Activated CD8-positive, alpha-beta memory T cell treated with anti-CD3 and anti-CD28 coated beads, Interleukin-2, amount 50 U/mL, for 24 hours (primary cell): Measurements from ENCODE around the gene SYS1.

Experiments used
- DNase-seq: peaks from one replicate; pipeline ENCODE4 v3.0.0-alpha.2; 2020; ENCODE audit errors: extremely low read depth

SYS1 gene

DNA sequence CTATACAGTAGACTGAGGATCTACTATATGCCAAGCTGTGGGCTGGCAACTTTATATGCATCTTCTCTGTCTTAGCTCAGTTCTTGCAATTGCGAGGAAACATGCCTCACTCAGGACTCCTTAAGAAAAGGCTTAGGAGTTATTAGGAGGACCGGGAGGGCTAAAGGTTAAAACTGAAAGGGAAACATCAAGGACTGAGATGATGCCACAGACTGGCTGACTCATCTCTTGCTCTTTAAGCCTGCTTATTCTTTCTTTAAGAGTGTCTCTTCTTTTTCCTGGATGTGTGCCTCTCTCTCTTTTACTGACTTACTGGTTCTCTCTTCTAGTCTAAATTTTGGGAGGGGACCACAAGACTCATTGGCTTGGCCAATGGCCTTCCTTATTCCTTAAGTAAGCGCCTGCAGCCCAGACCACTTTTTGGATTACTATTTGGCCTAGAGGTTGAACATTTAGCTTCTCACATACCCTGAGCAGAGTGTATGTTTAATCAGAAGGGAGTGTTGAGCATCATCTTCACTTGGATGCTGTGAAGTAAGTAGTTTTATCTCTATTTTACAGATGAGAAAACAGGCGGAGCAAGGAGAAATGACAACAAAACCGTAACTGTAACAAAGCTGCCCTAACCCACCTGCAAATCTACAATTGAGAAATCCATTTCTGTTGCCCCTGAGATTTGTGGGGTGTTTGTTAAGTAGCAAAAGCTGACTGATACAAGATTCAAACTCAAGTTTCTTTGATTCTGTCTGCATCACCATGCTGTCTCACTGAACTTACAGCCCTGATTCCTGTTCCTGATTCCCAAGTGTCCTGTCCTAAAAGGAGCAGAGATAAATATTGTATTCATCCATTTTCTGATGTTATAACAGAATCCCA is 7.5 kb upstream of the SYS1 start:
- no peak for DNase-seq

- DNase-seq, result no peak
Measured at GRCh38 chr20:45358282-45359068, 4.5 kb upstream of the SYS1 start.

DNA sequence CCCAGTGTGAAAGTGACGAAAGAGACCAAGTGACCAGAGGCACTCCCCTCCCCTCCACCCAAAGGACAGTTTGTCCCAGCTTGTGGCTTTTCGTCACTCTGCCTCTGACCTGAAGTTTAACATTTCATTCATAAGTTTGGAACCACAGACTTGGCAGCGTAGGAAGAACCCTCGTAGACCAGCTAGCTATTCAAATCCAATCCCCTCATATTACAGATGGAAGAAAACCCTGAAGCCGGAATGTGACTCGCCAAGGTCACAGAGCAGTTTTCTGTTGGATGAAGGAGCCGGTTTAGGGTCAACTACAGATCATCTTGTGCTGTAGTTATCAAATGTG is 3.9 kb upstream of the SYS1 start:
- no peak for DNase-seq

GRCh38 chr20:45359406-45360148 is 3.4 kb upstream of the SYS1 start:
- no peak for DNase-seq

DNA sequence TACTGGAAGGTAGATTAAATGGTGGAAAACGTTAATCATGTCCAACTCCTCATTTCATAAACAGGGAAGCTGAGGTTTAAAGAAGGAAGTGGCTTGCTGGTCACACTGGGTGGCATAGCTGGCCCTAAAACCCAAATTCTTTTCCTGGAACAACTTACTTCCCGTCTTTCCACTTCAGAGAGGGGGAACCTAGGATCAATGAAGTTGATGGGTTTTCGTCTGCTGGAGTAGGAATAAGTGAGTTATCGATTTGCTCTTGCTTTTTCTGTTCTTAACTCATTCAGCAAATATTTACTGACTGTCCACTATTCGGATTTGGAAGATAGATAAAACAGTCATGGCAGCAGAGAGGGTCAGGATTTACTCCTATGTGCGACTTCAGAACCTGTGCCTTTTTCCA is 1.2 kb upstream of the SYS1 start:
- DNase-seq, result no peak

- no peak for DNase-seq
Measured at GRCh38 chr20:45363611-45364492, 896 bp downstream of the SYS1 start.

- DNase-seq, result no peak
Measured at GRCh38 chr20:45365444-45365970, 2.6 kb downstream of the SYS1 start.

- no peak for DNase-seq
Measured at GRCh38 chr20:45366192-45366591, 3.2 kb downstream of the SYS1 start.

- DNase-seq, result no peak
Measured at GRCh38 chr20:45366631-45367030, 3.7 kb downstream of the SYS1 start.

DNA sequence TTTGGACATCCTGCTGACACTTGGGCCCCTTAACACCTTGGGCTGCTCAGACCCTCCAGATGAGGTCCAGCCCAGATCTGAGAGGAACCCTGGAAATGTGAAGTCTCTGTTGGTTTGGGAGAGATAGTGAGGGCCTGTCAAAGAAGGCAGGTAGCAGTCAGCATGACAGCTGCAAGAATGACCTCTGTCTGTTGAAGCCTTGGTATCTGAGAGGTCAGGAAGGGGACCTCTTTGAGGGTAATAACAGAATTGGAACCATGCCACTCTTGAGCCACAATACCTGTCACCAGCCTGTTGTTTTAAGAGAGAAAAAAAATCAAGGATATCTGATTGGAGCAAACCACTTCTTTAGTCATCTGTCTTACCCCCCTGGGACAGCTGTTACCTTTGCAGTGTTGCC is 4.2 kb downstream of the SYS1 start:
- DNase-seq, result no peak

DNA sequence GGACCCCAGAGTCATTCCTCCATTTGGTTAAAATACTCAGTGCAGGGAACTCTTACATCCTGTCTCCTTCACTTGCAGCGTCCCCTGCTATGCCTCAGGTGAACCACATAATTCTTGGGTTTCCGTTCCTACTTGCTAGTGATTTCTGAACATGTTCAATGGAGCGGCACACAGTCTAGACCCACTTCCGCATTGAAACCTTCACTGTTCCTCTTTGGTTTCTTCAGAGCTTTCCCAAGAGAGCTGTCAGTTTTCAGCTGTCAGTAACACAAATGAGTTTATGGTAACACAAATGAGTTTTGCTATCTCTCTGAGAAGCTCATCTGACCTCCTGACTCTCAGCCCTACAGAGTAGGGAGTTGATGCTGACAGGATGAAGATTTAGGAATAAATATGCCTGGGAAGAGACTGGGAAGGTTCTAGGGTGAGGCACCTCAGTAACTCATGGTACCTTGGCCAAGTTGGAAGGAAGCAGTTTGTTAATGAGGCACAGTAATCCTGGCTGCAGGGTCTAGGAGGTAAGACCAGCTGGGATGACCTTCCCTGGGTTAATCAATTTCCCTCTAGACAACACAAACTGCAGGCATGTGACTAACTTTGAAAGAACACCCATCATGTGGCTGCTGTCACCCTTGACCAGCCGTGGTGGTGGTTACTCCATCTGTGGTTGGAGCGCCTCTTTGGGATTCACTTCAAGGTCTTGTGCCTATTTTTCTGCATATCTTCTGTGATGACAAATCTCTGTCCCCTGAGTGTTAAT is 5.4 kb downstream of the SYS1 start:
- DNase-seq, result no peak

- DNase-seq, result no peak
Measured at GRCh38 chr20:45370571-45371160, 7.7 kb downstream of the SYS1 start.

- DNase-seq, result no peak
Measured at GRCh38 chr20:45372241-45372640, 9.3 kb downstream of the SYS1 start.

- DNase-seq, result no peak
Measured at GRCh38 chr20:45372646-45373352, 9.8 kb downstream of the SYS1 start.

DNA sequence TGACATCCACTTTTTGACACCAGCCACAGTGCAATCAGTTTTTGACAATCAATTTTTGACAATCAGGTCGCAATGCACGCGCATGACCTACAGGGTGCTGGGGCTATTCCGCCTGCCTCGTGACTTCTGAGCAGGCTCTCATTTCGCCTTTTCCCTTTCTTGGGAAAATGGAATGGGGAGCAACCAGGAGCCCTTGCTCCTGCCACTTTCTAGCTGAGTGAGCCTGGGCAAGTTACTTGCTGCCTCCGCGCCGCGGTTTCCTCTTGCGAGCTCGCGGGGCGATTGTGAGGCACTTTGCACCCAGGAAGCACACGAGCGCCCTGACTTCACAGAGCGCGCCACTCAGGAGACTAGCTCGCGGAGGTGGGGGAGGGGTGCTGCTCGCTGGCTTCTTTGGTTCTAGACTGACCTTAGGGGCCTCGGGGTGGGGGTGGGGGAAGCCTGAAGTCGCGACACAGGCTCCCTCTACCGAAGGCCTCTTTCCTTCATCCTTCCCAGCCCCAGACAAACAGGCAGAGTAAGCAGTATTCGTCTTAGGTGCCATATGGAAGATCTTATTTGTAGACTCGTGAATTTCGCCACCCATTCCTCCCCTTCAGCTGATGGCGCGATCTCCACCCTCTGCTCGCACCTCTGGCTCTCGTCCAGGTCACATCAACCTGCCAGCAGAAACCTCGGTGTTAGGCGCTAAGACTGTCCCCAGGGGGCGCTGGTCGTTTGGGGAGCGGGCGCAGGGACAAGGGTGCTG is 10.6 kb downstream of the SYS1 start:
- peak; percentile 64 for DNase-seq

- DNase-seq, result no peak
Measured at GRCh38 chr20:45374101-45374467, 11.1 kb downstream of the SYS1 start.

GRCh38 chr20:45374966-45375365 is 12.0 kb downstream of the SYS1 start:
- DNase-seq, result no peak

DNA sequence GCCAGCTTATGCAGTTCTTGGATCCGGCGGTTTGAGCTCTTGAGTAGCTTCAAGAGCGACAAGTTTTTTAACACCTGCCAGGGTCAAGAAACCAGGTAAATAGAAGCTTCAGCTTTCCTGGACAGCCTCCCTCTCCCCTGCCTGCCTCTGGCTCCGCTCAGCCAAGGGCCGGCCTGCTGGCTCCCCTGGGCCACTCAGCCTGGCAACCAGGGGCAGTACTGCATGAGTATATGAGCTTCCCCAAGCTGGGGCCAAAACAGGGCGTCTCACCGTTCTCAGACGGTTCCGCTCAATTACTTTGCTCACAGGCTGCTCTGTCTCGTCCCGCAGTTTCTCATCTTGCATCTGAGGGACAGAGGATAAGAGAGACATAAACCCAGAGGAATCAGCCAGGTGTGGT is 14.3 kb downstream of the SYS1 start:
- no peak for DNase-seq

DNA sequence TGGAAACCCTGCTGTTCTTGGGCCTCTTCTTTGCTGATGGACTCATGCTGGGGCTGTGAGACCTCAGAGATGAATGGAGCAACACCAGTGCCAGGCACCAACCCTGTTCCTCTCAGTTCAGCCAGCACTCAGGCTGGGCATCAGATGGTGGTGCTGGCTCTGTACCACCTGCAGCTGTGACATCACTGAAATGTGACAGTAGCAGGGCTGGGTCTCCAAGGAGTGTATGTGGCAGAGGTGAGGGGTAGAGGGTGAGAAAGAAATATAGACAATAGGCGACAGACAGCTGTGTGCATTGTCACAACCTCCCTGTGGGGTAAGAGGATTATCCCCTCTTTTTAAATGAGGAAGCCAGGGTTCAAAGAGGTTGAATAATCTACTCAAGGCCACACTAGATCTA is 15.2 kb downstream of the SYS1 start, which contains the start of gene TP53TG5:
Gene TP53TG5 (minus strand): TSS at position 135 of the 400 bp plus-strand sequence. CDS start 89 bp downstream, at position 46.
- no peak for DNase-seq
